SU-DHL-6 (cell line): ENCODE measurements around the gene NELFE.

Experiments
- CTCF ChIP-seq: fragments of 200-600 bp; sonication (generic); IDR thresholded peaks from one replicate; pipeline ENCODE4 v1.5.1; 2017; ENCODE audit warnings: antibody characterized with exemption, mild to moderate bottlenecking, low read length, moderate library complexity; ENCODE audit not compliant: insufficient read depth, poor library complexity, severe bottlenecking
- EZH2phosphoT487 ChIP-seq: fragments of 200-600 bp; sonication (generic), shearing (Covaris generic); conservative IDR thresholded peaks from 2 replicates; pipeline ENCODE4 v1.6.1; 2018; ENCODE audit warnings: mild to moderate bottlenecking, antibody characterized with exemption, low read length, moderate library complexity, mixed read lengths

- TF ChIP-seq CTCF (no peak), EZH2phosphoT487 (no peak)
Measured at GRCh38 chr6:31907158-31907813, 51.5 kb downstream of the NELFE start.
